ENCODE results near the gene LLGL1. TPM values are rescaled to one million over a fixed set of nuclear protein-coding genes. Genes with fewer than 3 reads are reported as not detected.
A peak's percentile ranks its signal among the peaks of the same experiment; 100 is the strongest.

Gene LLGL1
- total RNA-seq, 1 experiment from 2014 or later, result 65.0 TPM

DNA sequence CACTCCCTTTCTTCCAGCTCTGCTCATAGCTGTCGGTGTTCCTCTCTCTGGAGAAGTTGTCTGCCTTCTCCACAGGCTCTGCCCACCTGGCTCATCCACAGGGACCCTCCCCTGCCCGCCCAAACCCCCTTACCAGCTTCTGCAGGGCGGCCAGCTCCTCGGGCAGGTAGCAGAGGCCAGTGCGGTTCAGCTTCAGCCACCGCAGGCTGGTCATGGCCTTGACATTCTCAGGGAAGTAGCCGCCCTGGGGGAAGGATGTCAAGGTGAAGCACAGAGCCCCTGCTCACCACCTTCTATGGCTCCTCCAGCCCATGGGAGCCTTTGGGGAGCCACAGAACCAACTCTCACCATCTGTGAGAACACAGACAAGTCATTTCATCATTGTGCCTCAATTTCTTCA is 31.3 kb downstream of the LLGL1 start:
- H4K91ac ChIP-seq (ENCODE audit: insufficient read length, low read depth, low read length), result no peak overlapping the region
- no peak overlapping the region for H3K27ac ChIP-seq (ENCODE audit: insufficient read length, low read depth, low read length)
- H3K36me3 Mint-ChIP-seq (ENCODE audit: insufficient read depth in 1 of 3, low read depth in 3 of 3), result peaks cover 20 to 49% (median 48%) of the 10 kb centered on the region in 3 experiments; a peak in 6 of 7 replicates
- H3K9me3 ChIP-seq (ENCODE audit: control insufficient read depth, low read depth, low read length), result no peaks in the 10 kb centered on the region
- no peaks in the 10 kb centered on the region for H4K20me1 ChIP-seq (ENCODE audit: control insufficient read depth, insufficient read depth, insufficient read length)
- H4K8ac ChIP-seq (replicated peaks; ENCODE audit: insufficient read length, low read depth, low read length), result no peak overlapping the region
- H3K9ac ChIP-seq (ENCODE audit: extremely low read depth, insufficient read length, low read length), result no peak overlapping the region
- peak overlapping the region; percentile 96 to 98 for H3K4me3 Mint-ChIP-seq
- no peak for DNase-seq
- no peak overlapping the region for H3K4ac ChIP-seq (ENCODE audit: low read depth, low read length)
- H3T11ph ChIP-seq (ENCODE audit: low read length), result no peak overlapping the region
- no peak overlapping the region for H4K5ac ChIP-seq (ENCODE audit: insufficient read length, low read depth, low read length)
- TF ChIP-seq, protein P1, sequence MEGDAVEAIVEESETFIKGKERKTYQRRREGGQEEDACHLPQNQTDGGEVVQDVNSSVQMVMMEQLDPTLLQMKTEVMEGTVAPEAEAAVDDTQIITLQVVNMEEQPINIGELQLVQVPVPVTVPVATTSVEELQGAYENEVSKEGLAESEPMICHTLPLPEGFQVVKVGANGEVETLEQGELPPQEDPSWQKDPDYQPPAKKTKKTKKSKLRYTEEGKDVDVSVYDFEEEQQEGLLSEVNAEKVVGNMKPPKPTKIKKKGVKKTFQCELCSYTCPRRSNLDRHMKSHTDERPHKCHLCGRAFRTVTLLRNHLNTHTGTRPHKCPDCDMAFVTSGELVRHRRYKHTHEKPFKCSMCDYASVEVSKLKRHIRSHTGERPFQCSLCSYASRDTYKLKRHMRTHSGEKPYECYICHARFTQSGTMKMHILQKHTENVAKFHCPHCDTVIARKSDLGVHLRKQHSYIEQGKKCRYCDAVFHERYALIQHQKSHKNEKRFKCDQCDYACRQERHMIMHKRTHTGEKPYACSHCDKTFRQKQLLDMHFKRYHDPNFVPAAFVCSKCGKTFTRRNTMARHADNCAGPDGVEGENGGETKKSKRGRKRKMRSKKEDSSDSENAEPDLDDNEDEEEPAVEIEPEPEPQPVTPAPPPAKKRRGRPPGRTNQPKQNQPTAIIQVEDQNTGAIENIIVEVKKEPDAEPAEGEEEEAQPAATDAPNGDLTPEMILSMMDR (conservative IDR thresholded peaks at IDR 0.05), result no peak
- H2BK5ac ChIP-seq (ENCODE audit: insufficient read length, low read length), result no peak overlapping the region
- H3K23me2 ChIP-seq (ENCODE audit: insufficient read length, low read depth, low read length, poor library complexity, severe bottlenecking), result peaks cover 12% of the 10 kb centered on the region
- H3K27ac Mint-ChIP-seq, result peak overlapping the region in 2 of 3 experiments; percentile 72 to 98; a peak in 3 of 7 replicates
- peaks cover 25 to 38% of the 10 kb centered on the region in 2 experiments for H3K4me1 Mint-ChIP-seq
- H2BK12ac ChIP-seq (ENCODE audit: insufficient read length, low read depth, low read length), result no peak overlapping the region
- no peak overlapping the region for H2AK5ac ChIP-seq (ENCODE audit: insufficient read length, low read length)
- H3K18ac ChIP-seq (ENCODE audit: insufficient read length, low read depth, low read length), result no peak overlapping the region
- H3K9me3 Mint-ChIP-seq, result no peaks in the 10 kb centered on the region
- H3K14ac ChIP-seq (ENCODE audit: insufficient read depth, low read length), result no peak overlapping the region
- H2AFZ ChIP-seq (ENCODE audit: low read length), result no peak overlapping the region
- no peaks in the 10 kb centered on the region for H3K27me3 ChIP-seq (ENCODE audit: insufficient read depth, low read length)
- no peaks in the 10 kb centered on the region for H3K27me3 Mint-ChIP-seq (ENCODE audit: low read depth)
- H2BK15ac ChIP-seq (ENCODE audit: low read depth, low read length), result no peak overlapping the region
- no peak overlapping the region for H2BK120ac ChIP-seq (ENCODE audit: low read depth, low read length, poor library complexity, severe bottlenecking)
- H3K23ac ChIP-seq (ENCODE audit: insufficient read length, low read depth, low read length), result no peak overlapping the region
- H3K4me2 ChIP-seq (ENCODE audit: insufficient read depth, insufficient read length, low read length), result peak overlapping the region; percentile 70
- no peaks in the 10 kb centered on the region; the same call in 1 of the 2 replicates for H3K79me2 ChIP-seq (ENCODE audit: insufficient read depth, low read length)
- H2BK20ac ChIP-seq (ENCODE audit: low read depth, low read length, poor library complexity, severe bottlenecking), result no peak overlapping the region
- no peaks in the 10 kb centered on the region for H3K79me1 ChIP-seq (ENCODE audit: insufficient read depth, low read depth, low read length, poor library complexity, severe bottlenecking)
- WGBS (ENCODE audit: extremely low coverage, insufficient read length, low lambda C conversion rate), result no CpG with 5 or more reads among the region's 7 CpGs
- no peak overlapping the region for H3K56ac ChIP-seq (ENCODE audit: insufficient read length, low read depth, low read length)
- H3K4me1 ChIP-seq (ENCODE audit: insufficient read depth, low read length), result no peaks in the 10 kb centered on the region

All from H9 (cell line).